HG03159 (cell line): Measurements from ENCODE around the gene SYNE1.
A peak's percentile ranks its signal among the peaks of the same experiment; 100 is the strongest.

Experiments used
- ATAC-seq: cut with Tn5 transposase; IDR thresholded peaks from one replicate; pipeline ENCODE4 v1.9.1; 2021; ENCODE audit warnings: mild to moderate bottlenecking, moderate library complexity; ENCODE audit not compliant: unreplicated experiment

Gene SYNE1

DNA sequence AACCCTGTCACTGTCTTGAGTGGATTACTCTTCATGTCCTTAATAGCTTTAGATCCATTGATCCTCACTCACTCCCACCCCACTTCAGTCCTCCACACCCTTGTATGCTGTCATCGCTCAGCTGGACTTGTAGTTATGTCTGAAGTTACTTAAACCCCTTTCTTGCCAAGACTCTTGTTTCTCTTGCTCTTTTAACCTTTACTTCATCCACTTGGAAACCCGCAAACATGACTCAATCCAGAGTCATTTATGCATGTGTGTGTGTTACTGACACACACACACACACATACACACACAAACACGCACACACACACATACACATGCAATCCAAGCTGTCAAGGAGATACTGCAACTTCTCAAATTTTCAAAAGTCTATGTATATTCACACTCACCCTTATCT, 341.8 kb downstream of the SYNE1 start:
- no peak for ATAC-seq

DNA sequence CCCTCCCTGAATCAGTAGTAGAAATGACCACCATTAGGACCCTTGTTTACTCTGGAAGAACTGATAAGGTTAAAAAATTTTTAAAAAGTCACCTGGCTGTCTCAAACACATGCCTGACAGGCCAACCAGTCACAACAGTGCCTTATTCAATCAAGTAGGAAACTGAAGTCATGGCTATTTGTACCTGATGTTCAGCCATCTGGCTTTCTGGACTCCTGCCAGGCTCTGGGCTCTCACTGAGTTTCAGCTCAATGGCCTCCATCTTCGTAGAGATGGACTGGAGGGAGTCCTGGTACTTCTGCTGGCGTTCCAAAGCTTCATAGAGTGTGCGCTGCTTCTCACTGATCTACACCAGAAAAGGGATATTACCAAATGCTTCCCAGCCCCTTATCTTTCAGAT, 343.8 kb downstream of the SYNE1 start:
- no peak for ATAC-seq

DNA sequence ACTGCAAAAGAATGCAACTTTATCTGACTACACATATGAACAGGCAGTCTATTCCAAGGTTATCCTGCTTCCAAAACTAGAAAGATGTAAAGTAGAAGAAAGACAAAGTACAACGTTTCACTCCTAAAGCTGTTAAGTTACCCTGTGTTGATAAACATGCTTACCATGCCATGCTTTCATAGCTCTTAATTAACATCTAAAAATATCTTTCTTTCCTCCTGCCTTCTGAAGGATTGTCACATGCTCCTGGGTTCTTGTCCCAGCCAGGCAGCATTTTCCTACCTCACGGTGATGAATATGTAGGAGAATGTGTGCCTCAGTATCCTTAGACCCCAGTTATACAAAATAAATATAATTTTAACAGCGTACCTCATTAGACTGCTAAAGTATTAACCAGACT, 344.6 kb downstream of the SYNE1 start:
- ATAC-seq, result no peak

DNA sequence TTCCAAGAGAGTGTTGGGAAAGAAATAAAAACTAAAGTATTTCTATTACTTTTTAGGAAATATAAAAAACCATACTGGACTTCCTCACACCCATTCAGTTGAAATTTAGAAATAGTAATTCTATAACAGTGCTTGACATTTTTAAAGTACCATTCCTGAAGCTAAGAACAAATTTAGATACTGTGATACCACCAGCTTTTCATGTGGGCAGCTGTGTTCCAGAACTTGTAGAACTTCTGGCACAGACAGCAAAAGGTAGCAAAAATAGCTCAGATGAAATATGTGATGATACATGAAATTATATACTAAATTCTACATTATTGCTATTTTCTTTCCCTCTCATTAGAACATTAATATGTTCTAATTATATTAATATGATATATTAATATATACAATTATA, 346.5 kb downstream of the SYNE1 start:
- ATAC-seq, result no peak

DNA sequence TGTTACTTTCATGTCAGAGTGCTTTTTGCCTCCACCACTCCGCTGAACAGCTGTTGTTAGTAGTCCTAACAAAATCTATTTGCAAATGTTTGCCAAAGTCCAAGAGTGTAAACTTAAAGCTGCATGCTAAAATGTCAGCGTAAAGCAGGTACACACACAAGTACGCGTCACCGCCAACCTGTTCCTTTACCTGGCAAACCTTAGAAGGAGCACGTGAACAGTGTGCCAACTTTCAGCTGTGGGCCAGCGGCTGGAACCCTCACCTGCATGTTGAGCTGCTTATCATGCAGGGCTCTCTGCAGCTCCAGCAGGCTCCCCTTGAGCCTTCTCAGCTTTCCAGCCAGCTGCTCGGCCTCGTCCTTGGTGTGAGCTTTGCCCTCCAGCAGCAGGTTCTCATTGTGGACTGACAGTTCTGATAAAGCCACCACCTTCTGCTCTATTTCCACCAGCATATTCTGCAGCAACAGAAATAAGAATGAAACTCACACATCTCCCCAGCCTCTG, 359.3 kb downstream of the SYNE1 start:
- ATAC-seq, result no peak

DNA sequence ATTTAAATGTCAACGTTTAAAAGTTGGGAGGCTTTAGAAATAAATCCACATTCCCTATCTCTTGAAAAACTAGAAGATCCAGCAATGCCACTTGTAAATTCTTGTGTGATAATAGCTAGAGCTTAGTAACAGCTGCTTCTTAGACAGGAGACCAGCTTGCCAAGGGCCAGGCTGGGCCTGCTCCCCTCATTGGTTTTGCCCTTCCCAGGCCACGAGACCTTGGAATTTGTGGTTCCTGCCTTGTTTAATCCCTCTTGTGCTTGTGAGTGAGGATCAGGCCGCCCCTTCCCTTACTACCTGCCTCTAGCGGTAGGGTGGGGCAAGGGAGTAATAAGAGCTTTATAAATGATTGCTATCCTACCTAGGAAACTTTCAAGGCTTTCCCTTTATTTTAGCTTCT, 363.5 kb downstream of the SYNE1 start:
- no peak for ATAC-seq

DNA sequence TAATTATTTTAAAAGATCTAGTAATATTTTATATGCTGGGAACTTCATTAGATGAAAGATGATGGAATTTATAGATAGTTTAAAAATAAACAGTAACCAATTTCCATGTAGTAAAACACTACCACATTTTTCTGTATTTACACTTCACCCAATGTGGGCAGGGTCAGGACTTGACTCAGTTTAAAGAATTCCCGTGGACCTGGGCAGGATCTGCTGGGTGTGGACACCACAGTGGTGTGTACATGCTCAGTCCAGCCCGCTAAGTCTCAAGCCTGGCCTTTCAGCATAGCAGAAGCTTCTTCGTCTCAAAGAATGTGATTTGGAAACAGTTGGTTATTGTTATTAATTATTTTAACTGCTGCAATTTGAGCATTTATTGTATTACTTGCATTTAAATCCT, 364.2 kb downstream of the SYNE1 start:
- no peak for ATAC-seq

DNA sequence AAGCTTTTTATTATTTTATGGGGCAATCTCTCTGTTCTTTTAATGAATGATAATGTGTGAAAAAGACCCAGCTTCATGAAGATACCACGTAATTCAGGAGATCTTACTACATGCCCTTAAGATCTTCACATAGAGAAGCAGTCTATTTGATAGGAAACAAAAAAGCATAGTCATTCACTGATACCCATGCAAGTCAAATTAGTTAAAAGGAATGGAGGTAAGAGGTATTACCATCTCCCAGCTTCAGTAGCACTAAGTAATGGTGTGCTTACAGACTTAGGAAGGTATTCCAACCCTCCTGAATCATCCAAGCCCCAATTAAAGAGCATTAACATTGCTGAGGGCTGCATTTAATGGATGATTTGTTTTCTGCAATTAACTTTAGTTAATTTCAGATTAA, 364.7 kb downstream of the SYNE1 start:
- ATAC-seq, result no peak

DNA sequence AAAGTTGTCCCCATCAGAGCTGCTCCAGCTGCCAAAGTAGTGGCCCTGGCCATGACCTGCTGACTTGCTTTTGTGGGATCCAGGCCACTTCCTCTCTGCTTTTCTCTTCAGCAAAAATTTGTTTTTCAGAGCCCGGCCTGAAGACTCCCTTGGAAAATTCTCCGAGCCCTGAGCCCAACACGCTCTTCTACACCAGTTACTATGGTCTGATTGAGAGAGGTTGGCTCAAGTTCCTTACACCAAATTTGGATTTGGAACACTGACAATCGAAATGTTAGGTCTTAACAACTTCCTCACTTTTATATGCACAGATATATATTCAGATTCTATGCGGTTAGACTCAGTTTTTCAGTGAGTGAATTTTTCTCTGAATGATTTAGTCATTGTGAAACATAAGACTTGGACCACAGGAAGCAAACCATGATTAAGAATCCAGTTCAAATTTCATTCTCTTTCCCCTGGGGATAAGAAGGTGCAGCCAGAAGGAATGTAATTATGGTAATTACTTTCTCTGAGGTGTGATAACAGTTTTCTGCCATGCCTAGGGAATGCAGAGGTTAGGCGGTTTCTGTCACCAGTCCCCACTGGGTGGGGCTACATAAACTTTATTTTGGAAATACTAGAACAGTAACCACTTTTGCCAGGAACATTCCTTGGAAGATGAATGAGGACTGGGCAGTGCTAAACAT, 365.2 kb downstream of the SYNE1 start:
- peak; percentile 70 for ATAC-seq

DNA sequence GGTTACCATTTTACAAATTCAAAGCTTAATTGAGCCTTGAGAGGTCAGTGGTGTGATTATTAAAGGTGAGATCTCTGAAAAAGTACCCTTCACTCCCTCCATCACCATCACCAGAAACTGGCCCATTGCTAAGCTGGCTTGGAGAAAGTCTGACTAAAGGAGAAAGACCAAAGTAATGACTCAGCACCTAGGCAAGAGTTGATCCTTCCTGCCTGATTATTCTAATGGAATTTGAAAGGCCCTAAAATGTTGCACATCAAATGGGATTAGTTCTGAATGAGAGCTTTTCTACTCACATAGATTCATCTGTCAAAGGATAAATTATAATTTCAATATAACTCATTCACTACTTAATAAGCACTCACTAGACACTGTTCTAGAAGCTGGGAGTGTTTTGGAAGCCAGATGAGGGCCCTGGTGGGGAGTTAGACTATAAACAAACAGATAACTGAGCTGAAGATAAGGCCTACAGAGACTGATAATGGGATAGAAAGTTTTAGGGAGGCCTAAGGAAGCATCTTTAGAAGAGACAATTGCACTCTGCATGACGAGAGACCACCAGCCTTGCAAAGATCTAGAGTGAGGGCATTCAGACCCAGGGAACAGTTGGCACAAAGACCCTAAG, 366.7 kb downstream of the SYNE1 start:
- no peak for ATAC-seq

DNA sequence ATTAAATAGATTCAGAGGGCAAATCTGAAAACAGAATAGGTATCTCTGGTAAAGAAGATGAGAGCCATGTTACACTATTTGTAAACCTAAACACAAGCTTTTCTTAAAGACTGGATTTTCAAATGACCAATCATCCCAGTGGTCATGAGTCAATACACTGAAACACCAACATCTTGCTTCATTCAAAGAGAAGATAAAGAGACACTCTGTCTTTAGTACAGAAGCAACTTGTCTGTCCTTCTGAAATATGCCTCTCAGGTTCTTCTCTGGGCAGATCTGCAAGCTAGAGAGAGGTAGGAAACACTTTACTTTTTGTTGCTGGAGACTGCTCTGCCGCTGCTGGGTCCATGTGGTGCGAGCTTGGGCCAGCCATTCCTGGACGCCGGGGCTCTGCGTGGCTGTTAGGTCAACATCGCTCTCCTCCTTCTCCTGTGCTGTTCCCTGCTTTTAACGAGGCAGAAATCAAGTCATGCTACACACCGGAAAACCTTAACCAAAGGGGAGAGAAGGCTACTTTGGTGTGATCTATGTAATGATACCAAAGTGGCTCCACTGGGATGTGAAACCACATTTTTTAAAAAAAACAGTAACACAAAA, 368.2 kb downstream of the SYNE1 start:
- ATAC-seq, result no peak

DNA sequence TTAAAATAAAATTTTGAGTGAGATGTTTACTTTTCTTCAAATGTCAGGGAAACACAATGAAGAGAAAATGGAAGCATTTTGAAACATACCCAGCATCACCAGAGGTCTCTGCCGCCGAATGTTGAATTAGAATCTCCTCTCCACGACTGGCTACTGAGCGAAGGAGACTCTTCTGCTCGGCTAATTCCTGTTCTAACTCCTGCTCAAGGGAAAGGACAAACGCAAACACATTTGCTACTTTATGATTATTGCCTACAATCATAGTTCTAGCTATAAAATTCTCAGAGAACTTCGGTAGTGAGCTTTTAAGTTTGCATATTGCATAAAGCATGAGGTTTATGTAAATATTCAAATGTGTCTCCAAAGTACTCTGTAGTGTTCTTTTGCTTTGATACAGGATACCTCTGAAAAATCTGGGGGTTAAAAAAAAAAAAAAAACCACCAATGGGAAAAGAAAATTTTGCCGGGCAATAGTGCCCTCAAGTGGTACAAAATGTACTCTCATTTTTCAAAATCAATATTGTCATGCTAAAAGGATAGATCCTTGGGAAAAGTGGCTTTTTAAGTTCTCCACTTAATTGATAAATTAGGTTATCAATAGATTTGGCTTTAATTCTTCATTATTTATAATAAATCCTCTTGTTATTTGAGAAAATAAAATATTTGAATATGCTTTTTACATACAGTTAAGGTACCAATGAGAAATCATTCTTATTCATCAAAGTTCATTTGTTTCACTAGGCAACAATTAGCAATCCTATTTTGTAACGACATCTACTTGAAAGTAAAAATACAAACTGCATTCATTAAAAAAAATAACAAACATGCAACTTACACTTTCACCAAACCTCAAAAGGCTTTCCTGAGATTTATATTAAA, 369.0 kb downstream of the SYNE1 start:
- ATAC-seq, result no peak

DNA sequence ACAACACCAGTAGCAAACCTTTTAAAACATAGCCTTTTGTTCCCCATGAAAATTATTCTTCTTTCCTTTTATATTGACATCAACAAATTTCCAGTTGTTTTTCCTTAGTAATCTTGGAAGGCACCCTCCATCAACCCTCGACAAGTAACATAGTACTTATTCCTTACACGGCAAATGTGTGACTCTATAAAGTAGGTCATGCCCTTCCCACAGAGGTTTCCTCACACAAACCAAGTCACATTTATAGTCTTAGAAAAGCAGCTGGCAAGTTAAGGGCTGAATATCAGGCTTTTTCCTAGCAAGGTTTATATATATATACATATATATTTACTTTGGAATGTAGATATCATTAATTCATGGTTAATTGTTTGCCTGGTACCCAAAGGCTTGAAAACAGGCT, 371.5 kb downstream of the SYNE1 start:
- ATAC-seq, result no peak

DNA sequence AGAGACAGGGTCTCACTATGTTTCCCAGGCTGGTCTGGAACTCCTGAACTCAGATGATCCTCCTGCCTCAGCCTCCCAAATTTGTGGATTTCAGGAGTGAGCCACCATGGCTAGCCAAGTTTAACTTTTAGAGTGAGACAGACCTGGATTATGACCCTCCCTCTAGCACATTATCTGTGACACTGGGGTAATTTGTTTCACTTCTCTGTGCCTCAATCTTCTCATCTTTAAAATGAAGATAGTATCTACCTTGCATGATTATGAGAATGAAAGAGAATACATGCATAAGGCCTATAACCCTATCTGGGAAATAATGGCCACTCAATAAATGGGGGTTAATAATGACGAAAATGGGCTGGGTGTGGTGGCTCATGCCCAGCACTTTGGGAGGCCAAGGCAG, 373.6 kb downstream of the SYNE1 start:
- no peak for ATAC-seq

DNA sequence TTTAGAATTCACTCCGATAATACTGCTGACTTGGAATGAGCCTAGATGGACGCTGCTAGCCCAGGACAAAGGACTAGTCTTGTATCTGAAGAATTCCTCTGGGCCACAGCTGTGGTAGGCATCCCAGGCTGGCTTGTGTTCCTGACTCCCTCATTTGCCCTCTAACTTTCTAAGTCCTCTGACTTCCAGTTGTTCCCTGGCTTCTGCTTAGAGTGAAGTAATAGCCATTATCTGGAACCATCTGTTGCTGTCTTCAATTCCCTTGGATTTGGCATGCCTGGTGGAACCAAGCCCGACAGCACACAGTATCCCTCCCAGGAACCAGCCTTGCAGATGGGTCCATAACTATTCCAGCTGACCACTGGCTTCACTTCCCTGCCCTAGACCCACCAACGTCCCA, 376.0 kb downstream of the SYNE1 start:
- no peak for ATAC-seq

DNA sequence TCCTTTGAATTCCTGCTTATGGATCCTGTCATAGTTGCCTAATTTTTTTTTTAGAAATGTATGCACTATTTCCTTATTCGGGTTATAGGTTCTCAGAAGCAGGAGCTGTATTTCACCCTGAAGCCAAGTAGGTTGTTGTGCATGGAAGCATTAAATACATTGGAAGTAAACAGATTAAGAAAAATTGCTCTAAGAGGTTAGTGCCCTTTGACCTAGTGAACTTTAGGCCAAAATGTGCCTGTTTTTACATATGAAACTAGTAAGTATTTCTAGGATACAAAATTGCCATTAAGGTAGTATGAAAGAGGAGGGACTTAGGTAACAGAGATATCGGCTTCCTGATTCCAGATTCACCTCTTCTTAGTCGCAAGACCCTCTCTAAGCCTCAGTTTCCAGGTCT, 377.9 kb downstream of the SYNE1 start:
- ATAC-seq, result no peak

DNA sequence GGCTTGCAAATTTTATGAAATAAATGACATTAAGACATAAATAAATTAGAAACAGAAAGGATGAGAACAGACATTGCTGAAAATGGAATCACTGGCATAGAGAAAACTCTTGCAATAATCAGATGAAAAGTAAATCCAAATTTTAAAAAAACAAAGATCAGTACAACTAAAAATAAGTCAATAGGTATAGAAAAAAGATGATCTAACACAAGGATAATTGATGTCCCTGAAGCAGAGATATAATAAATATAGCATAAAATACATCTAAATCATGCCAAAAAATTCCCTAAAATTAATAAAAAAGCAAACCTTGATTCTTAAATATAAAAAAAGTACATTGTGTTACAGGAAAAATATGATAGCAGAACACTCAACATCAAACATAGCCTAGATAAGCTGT, 379.6 kb downstream of the SYNE1 start:
- no peak for ATAC-seq

DNA sequence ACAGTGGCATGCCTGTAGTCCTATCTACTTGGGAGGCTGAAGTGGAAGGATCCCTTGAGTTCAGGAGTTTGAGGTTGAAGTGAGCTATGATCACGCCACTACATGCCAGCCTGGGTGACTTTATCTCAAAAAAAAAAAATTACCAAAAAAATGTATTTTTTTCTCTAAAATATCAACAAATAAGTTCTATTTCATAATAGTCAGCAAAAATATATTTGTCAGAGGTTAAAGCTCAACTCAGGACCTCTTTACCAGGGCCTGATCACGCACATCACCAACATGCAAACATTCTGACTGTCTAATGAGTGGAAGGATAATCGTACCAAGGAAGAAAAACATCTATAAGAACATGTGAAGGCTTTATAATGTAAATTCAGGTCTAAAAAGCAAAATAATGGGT, 387.0 kb downstream of the SYNE1 start:
- no peak for ATAC-seq

DNA sequence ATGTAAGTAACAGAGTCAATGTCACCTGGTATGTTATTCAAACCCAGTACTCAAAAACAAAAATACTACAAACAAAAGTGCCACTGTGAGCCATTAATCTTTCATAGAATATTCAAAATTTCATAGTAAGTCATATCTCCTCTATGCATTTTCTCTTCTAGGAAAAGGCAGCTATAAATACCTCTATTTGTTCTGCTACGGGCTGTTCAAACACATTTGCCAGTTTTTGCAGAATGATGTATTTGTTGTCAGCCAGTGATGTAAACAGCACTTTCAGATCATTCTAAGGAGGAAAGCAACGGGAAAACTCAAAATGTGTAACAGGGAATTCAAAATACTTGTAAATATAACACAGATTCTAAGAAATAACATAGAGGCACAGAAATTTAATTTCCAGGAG, 388.2 kb downstream of the SYNE1 start:
- ATAC-seq, result no peak

DNA sequence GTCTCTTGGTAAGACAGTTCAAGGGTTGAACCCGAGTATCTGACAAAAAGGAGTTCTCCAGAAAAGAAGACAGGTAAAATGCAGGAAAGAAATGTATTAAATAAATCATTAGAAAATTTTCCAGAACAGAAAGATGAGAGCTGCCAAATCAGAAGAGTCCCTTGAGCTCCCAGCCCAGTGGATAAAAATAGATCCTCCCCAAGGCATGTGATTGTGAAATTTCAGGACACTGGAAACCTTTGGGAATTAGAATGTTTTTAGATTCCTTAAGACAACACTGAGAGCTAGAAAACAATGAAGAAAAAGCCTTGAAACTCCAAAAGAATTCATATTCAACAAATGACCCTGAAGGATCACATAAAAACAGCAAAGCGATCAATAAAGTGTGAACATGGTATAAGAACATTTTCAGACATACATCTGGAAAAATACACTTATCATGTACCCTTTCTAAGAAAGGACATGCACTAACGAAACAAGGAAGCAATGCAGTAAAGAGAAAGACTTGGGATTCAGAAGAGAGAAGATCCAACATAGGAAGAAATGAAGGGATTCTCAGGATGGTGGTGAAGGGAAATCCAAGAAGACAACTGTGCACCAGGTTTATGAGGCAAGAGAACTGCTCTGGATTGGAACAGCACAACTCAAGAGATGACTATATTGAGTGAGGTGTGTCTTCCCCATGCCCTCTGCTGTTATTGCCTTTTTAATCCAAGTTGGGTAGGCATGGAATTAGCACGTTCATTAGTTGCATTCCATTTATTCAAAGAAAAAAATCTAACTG, 390.4 kb downstream of the SYNE1 start:
- ATAC-seq, result no peak
